ENCODE data around the gene PGLYRP3.

PGLYRP3 gene

GRCh38 chr1:153272186-153272585 lies 40.6 kb downstream of the PGLYRP3 start:
- in situ Hi-C loops (cut with MboI; ENCODE audit: low pct_unique_long_range_greater_than_20kb, low sequenced_read_pairs): no loop called here
- no peak for DNase-seq

- DNase-seq: no peak
- in situ Hi-C loops (cut with MboI; ENCODE audit: low pct_unique_long_range_greater_than_20kb, low sequenced_read_pairs): no loop called here
These were observed 41.0 kb downstream of the PGLYRP3 start for GRCh38 chr1:153271711-153272110.

- no peak for DNase-seq
- in situ Hi-C loops (cut with MboI; ENCODE audit: low pct_unique_long_range_greater_than_20kb, low sequenced_read_pairs): no loop called here
These were observed 47.3 kb downstream of the PGLYRP3 start for GRCh38 chr1:153265457-153265856.

DNA sequence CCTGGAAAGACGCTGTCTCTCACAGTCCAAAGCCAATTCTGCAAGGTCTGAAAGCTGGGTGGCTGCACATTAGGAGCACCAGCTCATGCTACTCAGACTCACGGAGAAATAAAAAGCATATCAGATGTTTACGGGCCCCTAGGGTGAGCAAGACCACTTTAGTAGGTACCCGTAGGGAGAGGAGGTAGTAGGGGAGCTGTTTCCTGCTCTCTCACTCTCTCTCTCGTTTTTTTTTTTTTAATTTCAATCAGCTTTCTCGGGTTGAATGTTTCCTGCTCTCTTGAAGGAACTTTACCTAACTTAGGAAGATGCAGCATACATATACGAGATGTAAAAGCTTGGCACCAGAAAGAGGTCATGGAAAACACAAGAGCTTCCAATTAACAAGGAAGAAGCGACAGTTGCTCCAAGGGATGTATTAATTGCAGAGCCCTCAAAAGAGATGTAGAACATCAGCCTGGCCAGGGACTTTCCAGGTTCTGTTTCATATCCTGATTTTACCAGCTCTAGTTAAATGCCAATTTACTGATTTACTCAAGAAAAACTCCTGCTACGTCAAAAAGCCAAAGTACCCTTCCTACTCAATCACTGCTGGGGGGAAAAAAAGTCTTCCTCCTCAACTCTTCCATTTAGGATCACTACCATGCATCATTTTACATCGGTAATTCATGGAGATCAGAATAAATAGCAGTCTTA lies 50.1 kb downstream of the PGLYRP3 start:
- DNase-seq: no peak
- in situ Hi-C loops (cut with MboI; ENCODE audit: low pct_unique_long_range_greater_than_20kb, low sequenced_read_pairs): no loop called here

DNA sequence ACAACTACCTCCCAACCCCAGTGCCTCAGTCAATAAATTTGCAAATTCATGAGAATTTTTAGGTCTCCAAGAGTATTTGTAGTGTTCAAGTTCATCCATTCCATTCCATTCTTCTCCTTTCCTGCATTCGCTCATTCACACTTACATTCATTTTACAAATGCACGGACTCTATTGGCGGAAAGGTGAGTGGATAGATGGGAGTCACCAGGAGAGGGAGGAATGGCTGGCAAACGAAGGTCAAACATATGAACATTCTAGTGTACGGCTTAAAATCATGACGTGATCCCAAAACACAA lies 50.7 kb downstream of the PGLYRP3 start:
- in situ Hi-C loops (cut with MboI; ENCODE audit: low pct_unique_long_range_greater_than_20kb, low sequenced_read_pairs): no loop called here
- DNase-seq: no peak

GRCh38 chr1:153261281-153262069 lies 51.3 kb downstream of the PGLYRP3 start:
- DNase-seq: peak; percentile 15
- in situ Hi-C loops (cut with MboI; ENCODE audit: low pct_unique_long_range_greater_than_20kb, low sequenced_read_pairs): no loop called here

- peak; percentile 35 for DNase-seq
- in situ Hi-C loops (cut with MboI; ENCODE audit: low pct_unique_long_range_greater_than_20kb, low sequenced_read_pairs): no loop called here
These were observed 52.0 kb downstream of the PGLYRP3 start for GRCh38 chr1:153260585-153261280.

DNA sequence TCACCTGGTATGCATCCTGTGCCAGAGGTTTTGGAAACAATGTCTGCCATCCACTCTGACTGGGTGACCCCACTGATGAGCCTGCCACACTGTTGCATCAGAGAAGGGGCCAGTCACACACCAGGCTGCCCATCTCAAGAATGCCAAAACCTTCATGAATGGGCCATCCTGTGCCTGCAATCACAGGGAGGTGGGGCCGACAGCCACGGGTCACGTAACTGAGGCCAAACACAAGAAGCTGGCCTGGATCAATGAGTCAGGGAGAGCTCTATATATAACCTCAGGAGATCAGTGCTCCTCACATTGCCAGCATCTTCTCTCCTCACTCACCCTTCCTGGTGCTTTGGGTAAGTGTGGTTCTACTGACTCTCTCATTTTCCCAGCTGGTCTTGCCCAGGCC lies 53.4 kb downstream of the PGLYRP3 start, which contains the start of gene LORICRIN:
LORICRIN (plus strand) TSS at position 301 of the 400 bp plus-strand sequence. CDS start 1,263 bp downstream, outside the sequence.
- DNase-seq: no peak
- in situ Hi-C loops (cut with MboI; ENCODE audit: low pct_unique_long_range_greater_than_20kb, low sequenced_read_pairs): no loop called here

- DNase-seq: no peak
- in situ Hi-C loops (cut with MboI; ENCODE audit: low pct_unique_long_range_greater_than_20kb, low sequenced_read_pairs): no loop called here
These were observed 59.1 kb downstream of the PGLYRP3 start for GRCh38 chr1:153253693-153254092.

- in situ Hi-C loops (cut with MboI; ENCODE audit: low pct_unique_long_range_greater_than_20kb, low sequenced_read_pairs): no loop called here
These were observed 59.7 kb downstream of the PGLYRP3 start for GRCh38 chr1:153253076-153253475.

GRCh38 chr1:153251988-153252387 lies 60.8 kb downstream of the PGLYRP3 start:
- DNase-seq: no peak
- in situ Hi-C loops (cut with MboI; ENCODE audit: low pct_unique_long_range_greater_than_20kb, low sequenced_read_pairs): no loop called here

More at GRCh38 chr1:153253076-153253475, 59.7 kb downstream of the PGLYRP3 start:
- no peak for DNase-seq

DNA sequence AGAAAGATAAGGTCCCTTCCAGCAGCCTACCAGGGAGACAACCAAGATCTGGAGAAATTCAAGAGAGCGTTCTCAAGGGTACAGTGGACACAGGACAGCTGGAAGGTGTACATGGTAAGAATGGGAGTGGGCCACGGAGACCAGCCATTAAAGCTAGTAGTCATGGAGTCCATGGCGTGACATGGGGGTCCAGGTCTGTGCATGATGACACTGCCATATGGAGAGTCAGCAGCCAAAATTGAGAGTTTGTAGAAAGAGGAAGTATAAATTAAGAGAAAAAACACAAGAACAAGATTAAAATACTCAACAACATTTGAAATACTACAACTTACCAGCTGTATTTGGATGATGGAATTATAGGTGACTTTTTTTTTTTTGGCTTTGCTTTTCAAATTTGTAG lies 61.2 kb downstream of the PGLYRP3 start:
- in situ Hi-C loops (cut with MboI; ENCODE audit: low pct_unique_long_range_greater_than_20kb, low sequenced_read_pairs): no loop called here
- DNase-seq: no peak

GRCh38 chr1:153251087-153251486 lies 61.7 kb downstream of the PGLYRP3 start:
- DNase-seq: no peak
- in situ Hi-C loops (cut with MboI; ENCODE audit: low pct_unique_long_range_greater_than_20kb, low sequenced_read_pairs): no loop called here

GRCh38 chr1:153250166-153250565 lies 62.6 kb downstream of the PGLYRP3 start:
- DNase-seq: no peak
- in situ Hi-C loops (cut with MboI; ENCODE audit: low pct_unique_long_range_greater_than_20kb, low sequenced_read_pairs): no loop called here

GRCh38 chr1:153248176-153248879 lies 64.4 kb downstream of the PGLYRP3 start:
- DNase-seq: no peak
- in situ Hi-C loops (cut with MboI; ENCODE audit: low pct_unique_long_range_greater_than_20kb, low sequenced_read_pairs): no loop called here

Data from KBM-7 (cell line).